Measurements from ENCODE around the gene GNA15. TPM values are rescaled to one million over a fixed set of nuclear protein-coding genes. Genes with fewer than 3 reads are reported as not detected.

The GNA15 gene
- total and polyA plus RNA-seq, 9 donors = 1.2 to 4.8 (median 1.4) TPM

DNA sequence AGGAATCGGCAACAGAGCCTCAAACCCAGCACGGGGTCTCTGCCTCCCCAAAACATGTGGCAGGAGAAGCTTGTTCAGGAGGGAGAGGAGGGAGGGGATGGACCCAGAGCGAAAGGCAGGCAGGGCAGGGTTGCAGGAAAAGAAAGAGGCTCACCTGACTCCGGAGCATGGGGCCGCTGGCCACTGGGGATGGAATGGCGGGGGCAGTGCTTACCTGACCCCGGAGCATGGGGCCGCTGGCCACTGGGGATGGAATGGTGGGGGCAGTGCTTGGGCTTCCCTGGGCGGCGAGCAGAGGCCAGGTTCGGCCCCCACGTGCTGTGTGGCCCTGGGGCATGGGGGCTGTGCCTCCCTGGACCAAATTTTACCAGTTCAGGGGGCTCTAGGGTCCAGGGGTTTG is 75.4 kb downstream of the GNA15 start:
- H3K36me3 ChIP-seq = no peaks in the 10 kb centered on the region
- no peaks in the 10 kb centered on the region for H3K4me1 ChIP-seq (ENCODE audit: insufficient read depth)
- intact Hi-C loops (cut with DNase I) = no loop called here
- TF ChIP-seq, protein P1, sequence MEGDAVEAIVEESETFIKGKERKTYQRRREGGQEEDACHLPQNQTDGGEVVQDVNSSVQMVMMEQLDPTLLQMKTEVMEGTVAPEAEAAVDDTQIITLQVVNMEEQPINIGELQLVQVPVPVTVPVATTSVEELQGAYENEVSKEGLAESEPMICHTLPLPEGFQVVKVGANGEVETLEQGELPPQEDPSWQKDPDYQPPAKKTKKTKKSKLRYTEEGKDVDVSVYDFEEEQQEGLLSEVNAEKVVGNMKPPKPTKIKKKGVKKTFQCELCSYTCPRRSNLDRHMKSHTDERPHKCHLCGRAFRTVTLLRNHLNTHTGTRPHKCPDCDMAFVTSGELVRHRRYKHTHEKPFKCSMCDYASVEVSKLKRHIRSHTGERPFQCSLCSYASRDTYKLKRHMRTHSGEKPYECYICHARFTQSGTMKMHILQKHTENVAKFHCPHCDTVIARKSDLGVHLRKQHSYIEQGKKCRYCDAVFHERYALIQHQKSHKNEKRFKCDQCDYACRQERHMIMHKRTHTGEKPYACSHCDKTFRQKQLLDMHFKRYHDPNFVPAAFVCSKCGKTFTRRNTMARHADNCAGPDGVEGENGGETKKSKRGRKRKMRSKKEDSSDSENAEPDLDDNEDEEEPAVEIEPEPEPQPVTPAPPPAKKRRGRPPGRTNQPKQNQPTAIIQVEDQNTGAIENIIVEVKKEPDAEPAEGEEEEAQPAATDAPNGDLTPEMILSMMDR (IDR thresholded peaks at IDR 0.05) = no peak
- no peak for TF ChIP-seq EP300 (IDR thresholded peaks at IDR 0.05)
- TF ChIP-seq POLR2A (IDR thresholded peaks at IDR 0.05) = no peak
- no peak for DNase-seq
- H3K27ac ChIP-seq = no peak overlapping the region
- no peak overlapping the region for H3K4me3 ChIP-seq
- H3K9me3 ChIP-seq = no peaks in the 10 kb centered on the region
- no peaks in the 10 kb centered on the region for H3K27me3 ChIP-seq
- WGBS, 3 donors = 12 to 43% (median 12%) methylated on average over 12 of the region's 12 CpGs

GRCh38 chr19:3213159-3213558 is 77.3 kb downstream of the GNA15 start:
- Histone ChIP-seq H3K4me1 (ENCODE audit: insufficient read depth) (no peaks in the 10 kb centered on the region), H3K9me3 (no peaks in the 10 kb centered on the region), H3K27ac (no peak overlapping the region), H3K27me3 (no peaks in the 10 kb centered on the region), H3K36me3 (no peaks in the 10 kb centered on the region), H3K4me3 (no peak overlapping the region)
- intact Hi-C loops (cut with DNase I) = no loop called here
- 90 to 94% (median 91%) methylated on average over 7 of the region's 7 CpGs for WGBS, 3 donors
- TF ChIP-seq, protein P1 (IDR thresholded peaks at IDR 0.05) = no peak
- TF ChIP-seq POLR2A (IDR thresholded peaks at IDR 0.05) = no peak
- no peak for TF ChIP-seq EP300 (IDR thresholded peaks at IDR 0.05)
- no peak for DNase-seq

Other genes with a start within 250 kb of the GNA15 start
- gene ZNF57, start 235.1 kb upstream of the GNA15 start, total RNA-seq = 1 to 10 TPM; 3.7 to 6.5 (median 5.1) TPM
- 1 to 10 TPM; 4.7 TPM for gene ZNF57, start 235.1 kb upstream of the GNA15 start, polyA plus RNA-seq
- 1 to 10 TPM; 3.0 to 7.4 (median 6.1) TPM for gene ZNF77, start 191.1 kb upstream of the GNA15 start, total RNA-seq
- 1 to 10 TPM; 4.0 to 5.2 TPM for gene ZNF77, start 191.1 kb upstream of the GNA15 start, polyA plus RNA-seq
- 1 to 10 TPM in 2 of 7 donors, under 1 TPM in 5; 0.41 to 1.2 (median 0.79) TPM for gene TLE6, start 158.5 kb upstream of the GNA15 start, total RNA-seq
- gene TLE6, start 158.5 kb upstream of the GNA15 start, polyA plus RNA-seq = 1 to 10 TPM in 1 of 2 donors, under 1 TPM in 1; 0.70 to 1.2 TPM
- 10 to 100 TPM; 31.1 to 43.9 (median 36.4) TPM for gene TLE2, start 106.8 kb upstream of the GNA15 start, total RNA-seq
- gene TLE2, start 106.8 kb upstream of the GNA15 start, polyA plus RNA-seq = 10 to 100 TPM; 15.1 to 21.4 TPM
- 100 to 1,000 TPM; 274 to 670 (median 503) TPM for gene TLE5, start 73.5 kb upstream of the GNA15 start, total RNA-seq
- gene TLE5, start 73.5 kb upstream of the GNA15 start, polyA plus RNA-seq = 100 to 1,000 TPM; 241 to 530 TPM
- gene GNA11, start 41.7 kb upstream of the GNA15 start, total RNA-seq = 10 to 100 TPM; 27.3 to 66.7 (median 57.1) TPM
- gene GNA11, start 41.7 kb upstream of the GNA15 start, polyA plus RNA-seq = 10 to 100 TPM; 44.0 to 46.2 TPM
- 1 to 10 TPM in 1 of 7 donors, under 1 TPM in 5, not detected in 1; 0.20 to 1.1 (median 0.49) TPM for gene S1PR4, start 42.7 kb downstream of the GNA15 start, total RNA-seq
- 1 to 10 TPM in 1 of 2 donors, not detected in 1; 1.0 TPM for gene S1PR4, start 42.7 kb downstream of the GNA15 start, polyA plus RNA-seq
- gene NCLN, start 49.9 kb downstream of the GNA15 start, total RNA-seq = 10 to 100 TPM; 11.4 to 43.6 (median 25.2) TPM
- gene NCLN, start 49.9 kb downstream of the GNA15 start, polyA plus RNA-seq = 10 to 100 TPM in 1 of 2 donors, 1 to 10 TPM in 1; 5.3 to 22.1 TPM
- gene CELF5, start 88.6 kb downstream of the GNA15 start, total RNA-seq = 1 to 10 TPM; 1.3 to 6.4 (median 4.4) TPM
- gene CELF5, start 88.6 kb downstream of the GNA15 start, polyA plus RNA-seq = 1 to 10 TPM; 2.4 to 2.8 TPM
- 100 to 1,000 TPM in 5 of 7 donors, 10 to 100 TPM in 2; 62.0 to 345 (median 283) TPM for gene NFIC, start 230.6 kb downstream of the GNA15 start, total RNA-seq
- 10 to 100 TPM; 31.9 to 71.1 TPM for gene NFIC, start 230.6 kb downstream of the GNA15 start, polyA plus RNA-seq